ENCODE measurements around the gene RBM15. TPM values are rescaled to one million over a fixed set of nuclear protein-coding genes. Genes with fewer than 3 reads are reported as not detected.

RBM15 gene
- total and polyA plus RNA-seq, 2 experiments from 2014 or later: 20.8 to 84.0 TPM

DNA sequence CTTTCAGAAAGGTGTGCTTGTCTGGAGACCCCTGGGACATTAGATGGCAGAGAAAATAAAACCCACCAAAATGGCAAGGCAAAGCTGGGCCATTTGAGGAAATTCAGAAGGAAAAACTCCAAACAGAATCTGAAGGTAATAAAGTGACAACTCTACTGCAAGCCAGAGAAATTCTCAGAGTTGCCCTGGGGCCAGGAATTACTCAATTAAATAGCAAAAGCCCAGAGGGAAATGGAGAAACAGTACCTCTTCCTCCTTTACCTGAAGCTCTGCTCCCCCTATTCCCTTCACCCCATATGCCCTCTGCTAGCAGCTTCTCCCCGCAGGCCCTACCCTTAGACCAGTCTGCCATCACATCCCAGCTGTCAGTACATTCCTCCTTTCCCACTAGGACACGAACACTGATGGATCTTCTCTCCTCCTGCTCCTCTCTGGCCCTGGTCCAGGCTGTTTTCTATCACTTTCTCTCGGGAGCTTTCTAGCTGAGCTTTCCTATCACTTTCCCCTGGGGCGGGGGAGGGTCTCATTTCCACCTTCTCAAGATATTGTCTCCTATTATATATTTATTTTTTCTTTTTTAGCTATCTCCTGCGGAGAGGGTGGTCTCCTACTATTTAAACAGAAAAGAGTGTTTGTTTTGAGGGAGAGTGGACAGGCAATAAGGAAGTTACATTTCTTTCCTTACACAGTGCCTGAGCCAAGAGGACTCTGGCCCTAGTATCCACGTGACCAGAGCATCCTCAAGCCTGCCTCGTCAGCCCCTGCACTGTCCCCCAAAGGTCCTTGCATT is 47.7 kb upstream of the RBM15 start (continued):
- TF ChIP-seq, protein P1, sequence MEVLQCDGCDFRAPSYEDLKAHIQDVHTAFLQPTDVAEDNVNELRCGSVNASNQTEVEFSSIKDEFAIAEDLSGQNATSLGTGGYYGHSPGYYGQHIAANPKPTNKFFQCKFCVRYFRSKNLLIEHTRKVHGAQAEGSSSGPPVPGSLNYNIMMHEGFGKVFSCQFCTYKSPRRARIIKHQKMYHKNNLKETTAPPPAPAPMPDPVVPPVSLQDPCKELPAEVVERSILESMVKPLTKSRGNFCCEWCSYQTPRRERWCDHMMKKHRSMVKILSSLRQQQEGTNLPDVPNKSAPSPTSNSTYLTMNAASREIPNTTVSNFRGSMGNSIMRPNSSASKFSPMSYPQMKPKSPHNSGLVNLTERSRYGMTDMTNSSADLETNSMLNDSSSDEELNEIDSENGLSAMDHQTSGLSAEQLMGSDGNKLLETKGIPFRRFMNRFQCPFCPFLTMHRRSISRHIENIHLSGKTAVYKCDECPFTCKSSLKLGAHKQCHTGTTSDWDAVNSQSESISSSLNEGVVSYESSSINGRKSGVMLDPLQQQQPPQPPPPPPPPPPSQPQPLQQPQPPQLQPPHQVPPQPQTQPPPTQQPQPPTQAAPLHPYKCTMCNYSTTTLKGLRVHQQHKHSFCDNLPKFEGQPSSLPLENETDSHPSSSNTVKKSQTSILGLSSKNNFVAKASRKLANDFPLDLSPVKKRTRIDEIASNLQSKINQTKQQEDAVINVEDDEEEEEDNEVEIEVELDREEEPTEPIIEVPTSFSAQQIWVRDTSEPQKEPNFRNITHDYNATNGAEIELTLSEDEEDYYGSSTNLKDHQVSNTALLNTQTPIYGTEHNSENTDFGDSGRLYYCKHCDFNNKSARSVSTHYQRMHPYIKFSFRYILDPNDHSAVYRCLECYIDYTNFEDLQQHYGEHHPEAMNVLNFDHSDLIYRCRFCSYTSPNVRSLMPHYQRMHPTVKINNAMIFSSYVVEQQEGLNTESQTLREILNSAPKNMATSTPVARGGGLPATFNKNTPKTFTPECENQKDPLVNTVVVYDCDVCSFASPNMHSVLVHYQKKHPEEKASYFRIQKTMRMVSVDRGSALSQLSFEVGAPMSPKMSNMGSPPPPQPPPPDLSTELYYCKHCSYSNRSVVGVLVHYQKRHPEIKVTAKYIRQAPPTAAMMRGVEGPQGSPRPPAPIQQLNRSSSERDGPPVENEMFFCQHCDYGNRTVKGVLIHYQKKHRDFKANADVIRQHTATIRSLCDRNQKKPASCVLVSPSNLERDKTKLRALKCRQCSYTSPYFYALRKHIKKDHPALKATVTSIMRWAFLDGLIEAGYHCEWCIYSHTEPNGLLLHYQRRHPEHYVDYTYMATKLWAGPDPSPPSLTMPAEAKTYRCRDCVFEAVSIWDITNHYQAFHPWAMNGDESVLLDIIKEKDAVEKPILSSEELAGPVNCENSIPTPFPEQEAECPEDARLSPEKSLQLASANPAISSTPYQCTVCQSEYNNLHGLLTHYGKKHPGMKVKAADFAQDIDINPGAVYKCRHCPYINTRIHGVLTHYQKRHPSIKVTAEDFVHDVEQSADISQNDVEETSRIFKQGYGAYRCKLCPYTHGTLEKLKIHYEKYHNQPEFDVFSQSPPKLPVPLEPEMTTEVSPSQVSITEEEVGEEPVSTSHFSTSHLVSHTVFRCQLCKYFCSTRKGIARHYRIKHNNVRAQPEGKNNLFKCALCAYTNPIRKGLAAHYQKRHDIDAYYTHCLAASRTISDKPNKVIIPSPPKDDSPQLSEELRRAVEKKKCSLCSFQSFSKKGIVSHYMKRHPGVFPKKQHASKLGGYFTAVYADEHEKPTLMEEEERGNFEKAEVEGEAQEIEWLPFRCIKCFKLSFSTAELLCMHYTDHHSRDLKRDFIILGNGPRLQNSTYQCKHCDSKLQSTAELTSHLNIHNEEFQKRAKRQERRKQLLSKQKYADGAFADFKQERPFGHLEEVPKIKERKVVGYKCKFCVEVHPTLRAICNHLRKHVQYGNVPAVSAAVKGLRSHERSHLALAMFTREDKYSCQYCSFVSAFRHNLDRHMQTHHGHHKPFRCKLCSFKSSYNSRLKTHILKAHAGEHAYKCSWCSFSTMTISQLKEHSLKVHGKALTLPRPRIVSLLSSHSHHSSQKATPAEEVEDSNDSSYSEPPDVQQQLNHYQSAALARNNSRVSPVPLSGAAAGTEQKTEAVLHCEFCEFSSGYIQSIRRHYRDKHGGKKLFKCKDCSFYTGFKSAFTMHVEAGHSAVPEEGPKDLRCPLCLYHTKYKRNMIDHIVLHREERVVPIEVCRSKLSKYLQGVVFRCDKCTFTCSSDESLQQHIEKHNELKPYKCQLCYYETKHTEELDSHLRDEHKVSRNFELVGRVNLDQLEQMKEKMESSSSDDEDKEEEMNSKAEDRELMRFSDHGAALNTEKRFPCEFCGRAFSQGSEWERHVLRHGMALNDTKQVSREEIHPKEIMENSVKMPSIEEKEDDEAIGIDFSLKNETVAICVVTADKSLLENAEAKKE (CRISPR knock-in tag; IDR thresholded peaks at IDR 0.05): no peak
- TF ChIP-seq STAT1 (IDR thresholded peaks at IDR 0.05; ENCODE audit: unreplicated experiment) (no peak), EZH2phosphoT487 (IDR thresholded peaks at IDR 0.05; ENCODE audit: unreplicated experiment) (no peak)

DNA sequence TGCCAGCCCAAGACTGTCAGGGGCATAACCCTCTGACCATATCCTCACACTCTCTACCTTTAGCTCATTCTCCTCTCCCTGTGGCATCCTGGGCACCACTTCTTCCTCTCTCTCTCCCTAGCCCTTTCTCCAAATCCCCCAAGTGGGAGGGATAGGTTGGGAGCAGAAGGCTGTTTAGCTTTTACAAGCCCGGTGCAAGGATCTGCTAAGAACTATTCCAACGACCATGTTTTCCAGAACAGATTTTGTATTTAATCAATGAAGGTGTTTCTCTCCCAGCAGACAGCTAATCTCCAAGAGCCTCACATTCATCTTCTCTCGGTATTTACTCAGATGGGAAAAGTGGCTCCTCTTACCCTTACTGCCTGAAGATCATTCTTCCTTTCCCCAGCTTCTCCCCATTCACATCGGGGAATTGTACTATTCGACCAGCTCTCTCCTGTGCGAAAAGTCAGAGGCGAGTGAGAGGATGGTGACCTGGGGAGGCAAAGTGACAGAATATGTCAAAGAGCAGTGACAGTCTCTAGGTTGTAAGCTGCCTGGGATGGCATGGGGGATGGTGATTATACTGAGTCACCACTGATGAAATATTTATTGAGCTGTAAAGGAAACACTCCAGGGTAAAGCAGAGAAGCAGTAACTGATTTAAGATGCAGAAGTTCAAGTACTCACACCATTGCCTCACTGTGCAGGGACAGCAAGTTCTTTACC is 47.0 kb upstream of the RBM15 start:
- 0 out of 2 replicates have a peak, but pooled peaks cover 3% of the 10 kb centered on the region for H3K4me1 ChIP-seq (ENCODE audit: insufficient read depth)
- H4K20me1 ChIP-seq (replicated peaks; ENCODE audit: insufficient read depth): no peaks in the 10 kb centered on the region
- H3K27ac Mint-ChIP-seq: no peak overlapping the region
- no peaks in the 10 kb centered on the region for H3F3A ChIP-seq (replicated peaks; ENCODE audit: low read depth)
- no peak for ATAC-seq
- H3K27me3 ChIP-seq (ENCODE audit: insufficient read depth): no peaks in the 10 kb centered on the region
- H3K9me3 Mint-ChIP-seq: no peaks in the 10 kb centered on the region
- no peaks in the 10 kb centered on the region for H3K9me2 ChIP-seq (ENCODE audit: insufficient read depth)
- H3K4me3 ChIP-seq: no peak overlapping the region
- DNase-seq (ENCODE audit: low spot score): no peak
- H3K4me2 ChIP-seq: no peak overlapping the region
- H3K4me3 Mint-ChIP-seq: no peak overlapping the region
- H3K27ac ChIP-seq (ENCODE audit: low read depth): no peak overlapping the region
- no peaks in the 10 kb centered on the region for H3K36me3 ChIP-seq (ENCODE audit: insufficient read depth)
- H3K4me1 Mint-ChIP-seq: peaks cover 16% of the 10 kb centered on the region
- no peaks in the 10 kb centered on the region for H3K36me3 Mint-ChIP-seq (ENCODE audit: low read depth)
- no peak overlapping the region for H2AFZ ChIP-seq
- H3K79me2 ChIP-seq (replicated peaks; ENCODE audit: insufficient read depth): no peaks in the 10 kb centered on the region
- H3K27me3 Mint-ChIP-seq (ENCODE audit: insufficient read depth, low read depth, poor library complexity): peaks cover 3% of the 10 kb centered on the region
- TF ChIP-seq EZH2phosphoT487 (IDR thresholded peaks at IDR 0.05; ENCODE audit: unreplicated experiment) (no peak), POLR2AphosphoS5 (IDR thresholded peaks at IDR 0.05; ENCODE audit: low read depth) (no peak), NANOG (IDR thresholded peaks at IDR 0.05; ENCODE audit: borderline replicate concordance) (no peak)
- TF ChIP-seq, protein P1 (CRISPR knock-in tag; IDR thresholded peaks at IDR 0.05): no peak
- TF ChIP-seq, protein P2, sequence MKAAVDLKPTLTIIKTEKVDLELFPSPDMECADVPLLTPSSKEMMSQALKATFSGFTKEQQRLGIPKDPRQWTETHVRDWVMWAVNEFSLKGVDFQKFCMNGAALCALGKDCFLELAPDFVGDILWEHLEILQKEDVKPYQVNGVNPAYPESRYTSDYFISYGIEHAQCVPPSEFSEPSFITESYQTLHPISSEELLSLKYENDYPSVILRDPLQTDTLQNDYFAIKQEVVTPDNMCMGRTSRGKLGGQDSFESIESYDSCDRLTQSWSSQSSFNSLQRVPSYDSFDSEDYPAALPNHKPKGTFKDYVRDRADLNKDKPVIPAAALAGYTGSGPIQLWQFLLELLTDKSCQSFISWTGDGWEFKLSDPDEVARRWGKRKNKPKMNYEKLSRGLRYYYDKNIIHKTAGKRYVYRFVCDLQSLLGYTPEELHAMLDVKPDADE (IDR thresholded peaks at IDR 0.05): no peak
